Measurements from ENCODE around the gene USP40. TPM values are rescaled to one million over a fixed set of nuclear protein-coding genes. Genes with fewer than 3 reads are reported as not detected.

Gene USP40
- total RNA-seq, 1 experiment from 2014 or later, result 10.3 TPM

- TF ChIP-seq, protein P1, sequence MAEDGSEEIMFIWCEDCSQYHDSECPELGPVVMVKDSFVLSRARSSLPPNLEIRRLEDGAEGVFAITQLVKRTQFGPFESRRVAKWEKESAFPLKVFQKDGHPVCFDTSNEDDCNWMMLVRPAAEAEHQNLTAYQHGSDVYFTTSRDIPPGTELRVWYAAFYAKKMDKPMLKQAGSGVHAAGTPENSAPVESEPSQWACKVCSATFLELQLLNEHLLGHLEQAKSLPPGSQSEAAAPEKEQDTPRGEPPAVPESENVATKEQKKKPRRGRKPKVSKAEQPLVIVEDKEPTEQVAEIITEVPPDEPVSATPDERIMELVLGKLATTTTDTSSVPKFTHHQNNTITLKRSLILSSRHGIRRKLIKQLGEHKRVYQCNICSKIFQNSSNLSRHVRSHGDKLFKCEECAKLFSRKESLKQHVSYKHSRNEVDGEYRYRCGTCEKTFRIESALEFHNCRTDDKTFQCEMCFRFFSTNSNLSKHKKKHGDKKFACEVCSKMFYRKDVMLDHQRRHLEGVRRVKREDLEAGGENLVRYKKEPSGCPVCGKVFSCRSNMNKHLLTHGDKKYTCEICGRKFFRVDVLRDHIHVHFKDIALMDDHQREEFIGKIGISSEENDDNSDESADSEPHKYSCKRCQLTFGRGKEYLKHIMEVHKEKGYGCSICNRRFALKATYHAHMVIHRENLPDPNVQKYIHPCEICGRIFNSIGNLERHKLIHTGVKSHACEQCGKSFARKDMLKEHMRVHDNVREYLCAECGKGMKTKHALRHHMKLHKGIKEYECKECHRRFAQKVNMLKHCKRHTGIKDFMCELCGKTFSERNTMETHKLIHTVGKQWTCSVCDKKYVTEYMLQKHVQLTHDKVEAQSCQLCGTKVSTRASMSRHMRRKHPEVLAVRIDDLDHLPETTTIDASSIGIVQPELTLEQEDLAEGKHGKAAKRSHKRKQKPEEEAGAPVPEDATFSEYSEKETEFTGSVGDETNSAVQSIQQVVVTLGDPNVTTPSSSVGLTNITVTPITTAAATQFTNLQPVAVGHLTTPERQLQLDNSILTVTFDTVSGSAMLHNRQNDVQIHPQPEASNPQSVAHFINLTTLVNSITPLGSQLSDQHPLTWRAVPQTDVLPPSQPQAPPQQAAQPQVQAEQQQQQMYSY (CRISPR knock-in tag; IDR thresholded peaks at IDR 0.05), result no peak
These were observed 66.7 kb downstream of the USP40 start (continued) for GRCh38 chr2:233499928-233500327.

DNA sequence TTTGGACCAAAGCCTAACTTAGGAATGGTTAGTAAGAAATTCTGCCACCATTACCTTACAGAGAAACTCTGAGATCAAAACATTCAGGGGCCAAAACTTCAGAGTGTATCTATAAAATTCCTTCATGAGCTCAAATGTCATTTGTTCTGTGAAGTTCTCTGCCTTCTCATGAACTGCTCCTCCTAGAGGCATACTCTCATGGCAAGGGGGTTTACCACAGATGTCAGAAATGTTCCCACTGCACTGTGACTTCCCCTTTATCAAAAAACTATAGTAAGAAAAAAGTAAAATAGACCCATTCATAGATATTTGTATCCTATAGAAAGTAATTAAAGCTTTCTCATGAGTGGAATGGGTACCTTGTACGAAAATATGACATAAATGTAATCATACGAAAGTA, 68.5 kb downstream of the USP40 start:
- DNase-seq (ENCODE audit: low spot score), result no peak
- Mint-ChIP-seq H3K4me3 (no peak overlapping the region), H3K27ac (no peak overlapping the region), H3K9me3 (peaks cover 7% of the 10 kb centered on the region), H3K36me3 (peaks cover 11% of the 10 kb centered on the region), H3K4me1 (peaks cover 5% of the 10 kb centered on the region), H3K27me3 (ENCODE audit: low read depth) (no peaks in the 10 kb centered on the region)
- ChIA-PET CTCF (interaction anchor here (0.6 to 1.1 kb wide), 5 partner anchors 14 to 41 kb away, joined by 3 to 4 read pairs (median 3); no protein-coding TSS in a partner anchor), POLR2A (no interaction called here)
- TF ChIP-seq ZBTB43 (CRISPR knock-in tag; IDR thresholded peaks at IDR 0.05), result no peak
- ATAC-seq, result no peak

DNA sequence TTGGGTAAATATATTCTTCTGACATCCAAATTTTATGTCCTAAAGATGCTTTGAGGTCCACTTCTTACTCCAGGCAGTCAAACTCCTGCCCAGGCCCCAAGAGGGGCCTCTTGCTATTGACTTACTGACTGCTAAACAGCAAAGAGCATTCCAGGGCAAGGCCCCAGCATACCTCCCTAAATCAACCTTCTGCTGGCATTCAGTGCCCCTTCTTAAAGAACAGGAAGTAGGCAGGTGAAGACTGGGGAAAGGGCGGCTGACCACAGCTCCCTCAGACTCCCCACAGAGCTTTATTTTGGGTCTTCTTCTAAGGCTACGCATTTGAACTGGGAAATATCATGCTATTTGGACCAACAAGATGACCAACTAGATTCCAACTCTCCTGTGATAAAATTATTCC, 68.9 kb downstream of the USP40 start:
- Mint-ChIP-seq H3K9me3 (peaks cover 3% of the 10 kb centered on the region), H3K27me3 (ENCODE audit: low read depth) (no peaks in the 10 kb centered on the region), H3K27ac (no peak overlapping the region), H3K4me3 (no peak overlapping the region), H3K4me1 (peaks cover 5% of the 10 kb centered on the region), H3K36me3 (peaks cover 7% of the 10 kb centered on the region)
- DNase-seq (ENCODE audit: low spot score), result no peak
- peak; percentile 66; the same call in 1 of the 2 replicates for ATAC-seq
- ChIA-PET CTCF (interaction anchor here (0.6 to 1.1 kb wide), 5 partner anchors 14 to 42 kb away, joined by 3 to 4 read pairs (median 3); no protein-coding TSS in a partner anchor), POLR2A (no interaction called here)
- TF ChIP-seq AFF4 (CRISPR knock-in tag; IDR thresholded peaks at IDR 0.05; ENCODE audit: borderline replicate concordance), result no peak
- TF ChIP-seq ATF1 (CRISPR knock-in tag; IDR thresholded peaks at IDR 0.05), result no peak
- no peak for TF ChIP-seq ZBTB21 (CRISPR knock-in tag; IDR thresholded peaks at IDR 0.05; ENCODE audit: borderline replicate concordance)
- TF ChIP-seq FOXK1 (CRISPR knock-in tag; IDR thresholded peaks at IDR 0.05), result no peak
- no peak for TF ChIP-seq USF2 (CRISPR knock-in tag; IDR thresholded peaks at IDR 0.05)
- TF ChIP-seq SOX15 (CRISPR knock-in tag; IDR thresholded peaks at IDR 0.05), result no peak
- TF ChIP-seq, protein P2, sequence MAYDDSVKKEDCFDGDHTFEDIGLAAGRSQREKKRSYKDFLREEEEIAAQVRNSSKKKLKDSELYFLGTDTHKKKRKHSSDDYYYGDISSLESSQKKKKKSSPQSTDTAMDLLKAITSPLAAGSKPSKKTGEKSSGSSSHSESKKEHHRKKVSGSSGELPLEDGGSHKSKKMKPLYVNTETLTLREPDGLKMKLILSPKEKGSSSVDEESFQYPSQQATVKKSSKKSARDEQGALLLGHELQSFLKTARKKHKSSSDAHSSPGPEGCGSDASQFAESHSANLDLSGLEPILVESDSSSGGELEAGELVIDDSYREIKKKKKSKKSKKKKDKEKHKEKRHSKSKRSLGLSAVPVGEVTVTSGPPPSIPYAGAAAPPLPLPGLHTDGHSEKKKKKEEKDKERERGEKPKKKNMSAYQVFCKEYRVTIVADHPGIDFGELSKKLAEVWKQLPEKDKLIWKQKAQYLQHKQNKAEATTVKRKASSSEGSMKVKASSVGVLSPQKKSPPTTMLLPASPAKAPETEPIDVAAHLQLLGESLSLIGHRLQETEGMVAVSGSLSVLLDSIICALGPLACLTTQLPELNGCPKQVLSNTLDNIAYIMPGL (CRISPR knock-in tag; IDR thresholded peaks at IDR 0.05), result no peak
- no peak for TF ChIP-seq ERG (CRISPR knock-in tag; IDR thresholded peaks at IDR 0.05)
- TF ChIP-seq ZBTB43 (CRISPR knock-in tag; IDR thresholded peaks at IDR 0.05), result no peak
- no peak for TF ChIP-seq KAT7 (CRISPR knock-in tag; IDR thresholded peaks at IDR 0.05; ENCODE audit: borderline replicate concordance)
- TF ChIP-seq E2F4 (CRISPR knock-in tag; IDR thresholded peaks at IDR 0.05; ENCODE audit: borderline replicate concordance, low read depth), result no peak
- TF ChIP-seq, protein P3, sequence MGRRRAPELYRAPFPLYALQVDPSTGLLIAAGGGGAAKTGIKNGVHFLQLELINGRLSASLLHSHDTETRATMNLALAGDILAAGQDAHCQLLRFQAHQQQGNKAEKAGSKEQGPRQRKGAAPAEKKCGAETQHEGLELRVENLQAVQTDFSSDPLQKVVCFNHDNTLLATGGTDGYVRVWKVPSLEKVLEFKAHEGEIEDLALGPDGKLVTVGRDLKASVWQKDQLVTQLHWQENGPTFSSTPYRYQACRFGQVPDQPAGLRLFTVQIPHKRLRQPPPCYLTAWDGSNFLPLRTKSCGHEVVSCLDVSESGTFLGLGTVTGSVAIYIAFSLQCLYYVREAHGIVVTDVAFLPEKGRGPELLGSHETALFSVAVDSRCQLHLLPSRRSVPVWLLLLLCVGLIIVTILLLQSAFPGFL (CRISPR knock-in tag; IDR thresholded peaks at IDR 0.05; ENCODE audit: borderline replicate concordance), result no peak
